PC-3 (cell line): ENCODE results near the gene PDLIM4. TPM values are rescaled to one million over a fixed set of nuclear protein-coding genes. Genes with fewer than 3 reads are reported as not detected.

Source experiments
- ATAC-seq: fragments of 200-7000 bp; cut with Tn5 transposase; 2 replicates; pipeline ENCODE4 v1.9.1; 2020; ENCODE audit warnings: mild to moderate bottlenecking, moderate library complexity
- BruUV-seq: library from RNA; stranded (reverse); fragments of 400-500 nt; replicated peaks from 2 replicates; lab custom pipeline; 2021; lab: Mats Ljungman, UMichigan
- CTCF ChIA-PET: fragments of 300-600 bp; sonication (Branson Sonifier 250); formaldehyde crosslinking; loops from one replicate; lab custom pipeline; 2022; ENCODE audit warnings: antibody characterized with exemption; lab: Charles Lee
- POLR2A ChIA-PET: fragments of 300-600 bp; sonication (Branson Sonifier 250); formaldehyde crosslinking; loops from one replicate; lab custom pipeline; 2022; ENCODE audit warnings: antibody characterized with exemption; ENCODE audit not compliant: unreplicated experiment; lab: Charles Lee
- DNase-seq: peaks from one replicate; pipeline ENCODE4 v3.0.0-alpha.2; 2015
- H2AFZ ChIP-seq: fragments of 300-600 bp; sonication (generic); 2 replicates; pipeline ENCODE4 v1.6.0; 2016; ENCODE audit warnings: antibody characterized with exemption, low read length
- H3F3A ChIP-seq: fragments of 300-600 bp; sonication (generic); one replicate; pipeline ENCODE4 v1.6.0; 2017; ENCODE audit warnings: antibody characterized with exemption, low read length, control low read depth, mild to moderate bottlenecking; ENCODE audit not compliant: unreplicated experiment
- H3K27ac ChIP-seq: fragments of 300-600 bp; sonication (generic); 2 replicates; pipeline ENCODE4 v1.5.1; 2016; ENCODE audit warnings: mild to moderate bottlenecking, low read length
- H3K27me3 ChIP-seq: fragments of 300-600 bp; sonication (generic); 2 replicates; pipeline ENCODE4 v1.6.1; 2016; ENCODE audit warnings: low read length, mixed read lengths
- H3K36me3 ChIP-seq: fragments of 300-600 bp; sonication (generic); 2 replicates; pipeline ENCODE4 v1.6.1; 2016; ENCODE audit warnings: low read depth, mixed run types, low read length, mixed read lengths
- H3K4me1 ChIP-seq: fragments of 300-600 bp; sonication (generic); 2 replicates; pipeline ENCODE4 v1.5.1; 2016; ENCODE audit warnings: low read length; ENCODE audit not compliant: insufficient read depth
- H3K4me2 ChIP-seq: fragments of 300-600 bp; sonication (generic); 2 replicates; pipeline ENCODE4 v1.6.0; 2016; ENCODE audit warnings: low read length
- H3K4me3 ChIP-seq: fragments of 300-600 bp; sonication (generic); 2 replicates; pipeline ENCODE4 v1.5.1; 2016; ENCODE audit warnings: mild to moderate bottlenecking, low read length, mixed read lengths
- H3K79me2 ChIP-seq: fragments of 300-600 bp; sonication (generic); 2 replicates; pipeline ENCODE4 v1.6.1; 2017; ENCODE audit warnings: low read length, mixed read lengths
- H3K9ac ChIP-seq: fragments of 300-600 bp; sonication (generic); 2 replicates; pipeline ENCODE4 v1.6.0; 2016; ENCODE audit warnings: mild to moderate bottlenecking, low read length
- H3K9me2 ChIP-seq: fragments of 300-600 bp; sonication (generic); replicated peaks from 2 replicates; pipeline ENCODE4 v1.6.1; 2016; ENCODE audit warnings: mixed run types, low read length, mixed read lengths
- H3K9me3 ChIP-seq: fragments of 300-600 bp; sonication (generic); 2 replicates; pipeline ENCODE4 v1.6.1; 2016; ENCODE audit warnings: low read length, mixed read lengths
- H4K20me1 ChIP-seq: fragments of 300-600 bp; sonication (generic); 2 replicates; pipeline ENCODE4 v1.6.1; 2016; ENCODE audit warnings: low read length, mixed read lengths
- CTCF ChIP-seq: fragments of 300-600 bp; sonication (generic); conservative IDR thresholded peaks from 2 replicates; pipeline ENCODE4 v1.5.1; 2017; ENCODE audit warnings: antibody characterized with exemption, low read depth, mild to moderate bottlenecking, low read length
- EZH2 ChIP-seq: fragments of 300-600 bp; sonication (generic); IDR thresholded peaks from one replicate; pipeline ENCODE4 v1.6.1; 2017; ENCODE audit warnings: antibody characterized with exemption, mild to moderate bottlenecking, low read length; ENCODE audit not compliant: unreplicated experiment
- EZH2phosphoT487 ChIP-seq: fragments of 300-600 bp; sonication (generic); IDR thresholded peaks from 2 replicates; pipeline ENCODE4 v1.6.1; 2018; ENCODE audit warnings: mild to moderate bottlenecking, antibody characterized with exemption, low read length, borderline replicate concordance
- intact Hi-C: fragments of 100-400 bp; cut with micrococcal nuclease; formaldehyde crosslinking; loops from 2 replicates; pipeline ENCODE4 v1.9.0; 2023
- total RNA-seq: library from RNA; depleted of rRNA; stranded (reverse); fragments of >200 nt; gene quantifications from 2 replicates; pipeline ENCODE4 v1.2.3, GENCODE V29; 2014

Gene PDLIM4
- total RNA-seq, 1 experiment from 2014 or later: 27.8 TPM

GRCh38 chr5:132253452-132254320, 3.8 kb upstream of the PDLIM4 start:
- Histone ChIP-seq H4K20me1 (no peaks in the 10 kb centered on the region), H3K9ac (no peak overlapping the region), H3K27ac (no peak overlapping the region), H3K9me3 (no peaks in the 10 kb centered on the region), H3K9me2 (no peaks in the 10 kb centered on the region), H3K79me2 (peaks cover 9% of the 10 kb centered on the region; the same call in 1 of the 2 replicates), H3K36me3 (no peaks in the 10 kb centered on the region), H3K4me2 (no peak overlapping the region), H2AFZ (no peak overlapping the region), H3K4me3 (no peak overlapping the region), H3F3A (no peaks in the 10 kb centered on the region), H3K27me3 (no peaks in the 10 kb centered on the region), H3K4me1 (peaks cover 9% of the 10 kb centered on the region)
- BruUV-seq: no TSS peak
- DNase-seq (no peak), ATAC-seq (no peak)
- ChIA-PET POLR2A (no interaction called here), CTCF (no interaction called here)
- TF ChIP-seq EZH2phosphoT487: no peak
- TF ChIP-seq EZH2: no peak
- TF ChIP-seq CTCF: no peak
- intact Hi-C loops: no loop called here

- no peaks in the 10 kb centered on the region for H3K27me3 ChIP-seq
- H3K36me3 ChIP-seq: no peaks in the 10 kb centered on the region
- no peaks in the 10 kb centered on the region for H3K9me2 ChIP-seq
- TF ChIP-seq EZH2: no peak
- no peak for TF ChIP-seq EZH2phosphoT487
- TF ChIP-seq CTCF: no peak
- CTCF ChIA-PET: no interaction called here
- no peak overlapping the region for H3K4me3 ChIP-seq
- H3K9me3 ChIP-seq: no peaks in the 10 kb centered on the region
- intact Hi-C loops: no loop called here
- H3K79me2 ChIP-seq: peaks cover 12% of the 10 kb centered on the region; the same call in 1 of the 2 replicates
- peaks cover 16% of the 10 kb centered on the region for H3K4me1 ChIP-seq
- H3K27ac ChIP-seq: no peak overlapping the region
- no peak overlapping the region for H3K4me2 ChIP-seq
- no peaks in the 10 kb centered on the region for H4K20me1 ChIP-seq
- H3F3A ChIP-seq: no peaks in the 10 kb centered on the region
- H3K9ac ChIP-seq: no peak overlapping the region
- ATAC-seq (no peak), DNase-seq (no peak)
- BruUV-seq: no TSS peak
- POLR2A ChIA-PET: no interaction called here
- no peak overlapping the region for H2AFZ ChIP-seq
Measured at GRCh38 chr5:132254321-132254977, 3.0 kb upstream of the PDLIM4 start.
